HG03097 (cell line): ENCODE data around the gene DEPDC1.
"Not testable (repeated sequence)": the region's sequence is repeated elsewhere in the genome, so short reads cannot be mapped to it uniquely, and the experiment has no call there.

Experiments used
- ATAC-seq: cut with Tn5 transposase; IDR thresholded peaks from one replicate; pipeline ENCODE4 v1.9.1; 2021; ENCODE audit not compliant: unreplicated experiment, low FRiP score

The DEPDC1 gene

GRCh38 chr1:68496680-68497357 is at the start of gene DEPDC1:
TSS of gene DEPDC1 (minus strand) at chr1:68497082. CDS start at chr1:68496999, 83 bp downstream.
- peak; percentile 99 for ATAC-seq

GRCh38 chr1:68544651-68545050 is 47.8 kb upstream of the DEPDC1 start:
- no peak for ATAC-seq

- no peak for ATAC-seq
These were observed 45.7 kb upstream of the DEPDC1 start for GRCh38 chr1:68542586-68542985.

- ATAC-seq: no peak
These were observed 42.1 kb upstream of the DEPDC1 start for GRCh38 chr1:68538941-68539340.

- no peak for ATAC-seq
These were observed 31.4 kb upstream of the DEPDC1 start for GRCh38 chr1:68528243-68528642.

- ATAC-seq: no peak
These were observed 28.9 kb upstream of the DEPDC1 start for GRCh38 chr1:68525781-68526180.

GRCh38 chr1:68521286-68521685 is 24.4 kb upstream of the DEPDC1 start:
- ATAC-seq: no peak

GRCh38 chr1:68516066-68516465 is 19.2 kb upstream of the DEPDC1 start:
- ATAC-seq: no peak

GRCh38 chr1:68511254-68511653 is 14.4 kb upstream of the DEPDC1 start:
- no peak for ATAC-seq

GRCh38 chr1:68506386-68506785 is 9.5 kb upstream of the DEPDC1 start:
- no peak for ATAC-seq

- ATAC-seq: no peak
These were observed 6.2 kb upstream of the DEPDC1 start for GRCh38 chr1:68503085-68503484.

- peak; percentile 11 for ATAC-seq
These were observed 446 bp upstream of the DEPDC1 start for GRCh38 chr1:68497358-68497698.

- no peak for ATAC-seq
These were observed 758 bp downstream of the DEPDC1 start for GRCh38 chr1:68495968-68496679.

GRCh38 chr1:68495532-68495931 is 1.4 kb downstream of the DEPDC1 start:
- no peak for ATAC-seq

GRCh38 chr1:68493193-68493592 is 3.7 kb downstream of the DEPDC1 start:
- ATAC-seq: no peak

GRCh38 chr1:68492255-68492654 is 4.6 kb downstream of the DEPDC1 start:
- not testable (repeated sequence) for ATAC-seq

- no peak for ATAC-seq
These were observed 6.7 kb downstream of the DEPDC1 start for GRCh38 chr1:68490046-68490651.

GRCh38 chr1:68485431-68486022 is 11.4 kb downstream of the DEPDC1 start:
- no peak for ATAC-seq

- ATAC-seq: no peak
These were observed 12.3 kb downstream of the DEPDC1 start for GRCh38 chr1:68484618-68485017.

GRCh38 chr1:68481041-68481440 is 15.8 kb downstream of the DEPDC1 start:
- ATAC-seq: no peak

- no peak for ATAC-seq
These were observed 17.4 kb downstream of the DEPDC1 start for GRCh38 chr1:68479501-68479900.
